ENCODE data around the gene RNASEH2A. TPM values are rescaled to one million over a fixed set of nuclear protein-coding genes. Genes with fewer than 3 reads are reported as not detected.
A peak's percentile ranks its signal among the peaks of the same experiment; 100 is the strongest.

Gene RNASEH2A
- total RNA-seq, 1 experiment from 2014 or later = 72.9 TPM

GRCh38 chr19:12788682-12789097, 17.7 kb upstream of the RNASEH2A start:
- Mint-ChIP-seq H3K27me3 (ENCODE audit: low read depth) (peaks cover 24% of the 10 kb centered on the region), H3K27ac (peak overlapping the region; percentile 63), H3K36me3 (no peaks in the 10 kb centered on the region), H3K9me3 (no peaks in the 10 kb centered on the region), H3K4me1 (peaks cover 23% of the 10 kb centered on the region), H3K4me3 (peak overlapping the region; percentile 78)
- POLR2A ChIA-PET = interaction anchor here (1.4 to 1.7 kb wide), 3 partner anchors 11 to 23 kb away, joined by 3 to 5 read pairs (median 4); no protein-coding TSS in a partner anchor
- DNase-seq (ENCODE audit: low spot score) (peak; percentile 53), ATAC-seq (no peak)
- CTCF ChIA-PET = interaction anchor here (0.6 to 3.4 kb wide), 9 partner anchors 11 to 97 kb away, joined by 3 to 29 read pairs (median 7); partner anchors contain the start of gene HOOK2
- no peak for TF ChIP-seq ZBTB21 (CRISPR knock-in tag; IDR thresholded peaks at IDR 0.05; ENCODE audit: borderline replicate concordance)
- TF ChIP-seq ZNF423 (CRISPR knock-in tag; IDR thresholded peaks at IDR 0.05) = peak; percentile 42; the same call in 1 of the 2 replicates

GRCh38 chr19:12789098-12789903, 17.1 kb upstream of the RNASEH2A start:
- DNase-seq (ENCODE audit: low spot score) (peak; percentile 37), ATAC-seq (peak; percentile 7)
- peaks cover 26% of the 10 kb centered on the region for H3K4me1 Mint-ChIP-seq
- H3K36me3 Mint-ChIP-seq = no peaks in the 10 kb centered on the region
- ChIA-PET POLR2A (interaction anchor here (1.4 to 1.7 kb wide), 3 partner anchors 11 to 23 kb away, joined by 3 to 5 read pairs (median 4); no protein-coding TSS in a partner anchor), CTCF (interaction anchor here (1.0 to 3.4 kb wide), 8 partner anchors 12 to 96 kb away, joined by 3 to 29 read pairs (median 8); partner anchors contain the start of gene HOOK2)
- H3K9me3 Mint-ChIP-seq = no peaks in the 10 kb centered on the region
- peak overlapping the region; percentile 84 for H3K4me3 Mint-ChIP-seq
- peak overlapping the region; percentile 63 for H3K27ac Mint-ChIP-seq
- TF ChIP-seq ZNF671 (CRISPR knock-in tag; IDR thresholded peaks at IDR 0.05) = no peak
- TF ChIP-seq USF2 (CRISPR knock-in tag; IDR thresholded peaks at IDR 0.05) = no peak
- no peak for TF ChIP-seq CREB1 (CRISPR knock-in tag; IDR thresholded peaks at IDR 0.05)
- TF ChIP-seq, protein P1, sequence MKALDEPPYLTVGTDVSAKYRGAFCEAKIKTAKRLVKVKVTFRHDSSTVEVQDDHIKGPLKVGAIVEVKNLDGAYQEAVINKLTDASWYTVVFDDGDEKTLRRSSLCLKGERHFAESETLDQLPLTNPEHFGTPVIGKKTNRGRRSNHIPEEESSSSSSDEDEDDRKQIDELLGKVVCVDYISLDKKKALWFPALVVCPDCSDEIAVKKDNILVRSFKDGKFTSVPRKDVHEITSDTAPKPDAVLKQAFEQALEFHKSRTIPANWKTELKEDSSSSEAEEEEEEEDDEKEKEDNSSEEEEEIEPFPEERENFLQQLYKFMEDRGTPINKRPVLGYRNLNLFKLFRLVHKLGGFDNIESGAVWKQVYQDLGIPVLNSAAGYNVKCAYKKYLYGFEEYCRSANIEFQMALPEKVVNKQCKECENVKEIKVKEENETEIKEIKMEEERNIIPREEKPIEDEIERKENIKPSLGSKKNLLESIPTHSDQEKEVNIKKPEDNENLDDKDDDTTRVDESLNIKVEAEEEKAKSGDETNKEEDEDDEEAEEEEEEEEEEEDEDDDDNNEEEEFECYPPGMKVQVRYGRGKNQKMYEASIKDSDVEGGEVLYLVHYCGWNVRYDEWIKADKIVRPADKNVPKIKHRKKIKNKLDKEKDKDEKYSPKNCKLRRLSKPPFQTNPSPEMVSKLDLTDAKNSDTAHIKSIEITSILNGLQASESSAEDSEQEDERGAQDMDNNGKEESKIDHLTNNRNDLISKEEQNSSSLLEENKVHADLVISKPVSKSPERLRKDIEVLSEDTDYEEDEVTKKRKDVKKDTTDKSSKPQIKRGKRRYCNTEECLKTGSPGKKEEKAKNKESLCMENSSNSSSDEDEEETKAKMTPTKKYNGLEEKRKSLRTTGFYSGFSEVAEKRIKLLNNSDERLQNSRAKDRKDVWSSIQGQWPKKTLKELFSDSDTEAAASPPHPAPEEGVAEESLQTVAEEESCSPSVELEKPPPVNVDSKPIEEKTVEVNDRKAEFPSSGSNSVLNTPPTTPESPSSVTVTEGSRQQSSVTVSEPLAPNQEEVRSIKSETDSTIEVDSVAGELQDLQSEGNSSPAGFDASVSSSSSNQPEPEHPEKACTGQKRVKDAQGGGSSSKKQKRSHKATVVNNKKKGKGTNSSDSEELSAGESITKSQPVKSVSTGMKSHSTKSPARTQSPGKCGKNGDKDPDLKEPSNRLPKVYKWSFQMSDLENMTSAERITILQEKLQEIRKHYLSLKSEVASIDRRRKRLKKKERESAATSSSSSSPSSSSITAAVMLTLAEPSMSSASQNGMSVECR (CRISPR knock-in tag; IDR thresholded peaks at IDR 0.05; ENCODE audit: borderline replicate concordance) = no peak
- no peak for TF ChIP-seq ESRRA (CRISPR knock-in tag; IDR thresholded peaks at IDR 0.05; ENCODE audit: borderline replicate concordance)
- TF ChIP-seq NR1H2 (CRISPR knock-in tag; IDR thresholded peaks at IDR 0.05) = no peak
- TF ChIP-seq GTF2I (CRISPR knock-in tag; conservative IDR thresholded peaks at IDR 0.05) = peak; percentile 82; the same call in 1 of the 2 replicates
- TF ChIP-seq ATF3 (CRISPR knock-in tag; conservative IDR thresholded peaks at IDR 0.05) = no peak
- no peak for TF ChIP-seq NR2C2 (CRISPR knock-in tag; IDR thresholded peaks at IDR 0.05)
- H3K27me3 Mint-ChIP-seq (ENCODE audit: low read depth) = peaks cover 27% of the 10 kb centered on the region

GRCh38 chr19:12789904-12790619, 16.3 kb upstream of the RNASEH2A start:
- DNase-seq (ENCODE audit: low spot score) (peak; percentile 98), ATAC-seq (peak; percentile 63)
- Mint-ChIP-seq H3K4me1 (peaks cover 29% of the 10 kb centered on the region), H3K27me3 (ENCODE audit: low read depth) (peaks cover 32% of the 10 kb centered on the region), H3K9me3 (no peaks in the 10 kb centered on the region), H3K4me3 (peak overlapping the region; percentile 84), H3K27ac (peak overlapping the region; percentile 79; the same call in 1 of the 2 replicates), H3K36me3 (no peaks in the 10 kb centered on the region)
- ChIA-PET POLR2A (interaction anchor here (1.4 to 1.7 kb wide), 3 partner anchors 12 to 24 kb away, joined by 3 to 5 read pairs (median 4); no protein-coding TSS in a partner anchor), CTCF (interaction anchor here (1.4 to 14.0 kb wide), 9 partner anchors 12 to 95 kb away, joined by 3 to 341 read pairs (median 8); partner anchors contain the start of gene HOOK2)
- TF ChIP-seq ZNF512 (CRISPR knock-in tag; IDR thresholded peaks at IDR 0.05; ENCODE audit: borderline replicate concordance) = no peak
- TF ChIP-seq HMGXB4 (CRISPR knock-in tag; IDR thresholded peaks at IDR 0.05) = no peak; the same call in 1 of the 2 replicates
- TF ChIP-seq SOX15 (CRISPR knock-in tag; IDR thresholded peaks at IDR 0.05) = no peak
- TF ChIP-seq OVOL2 (CRISPR knock-in tag; IDR thresholded peaks at IDR 0.05; ENCODE audit: borderline replicate concordance) = no peak
- TF ChIP-seq, protein P2, sequence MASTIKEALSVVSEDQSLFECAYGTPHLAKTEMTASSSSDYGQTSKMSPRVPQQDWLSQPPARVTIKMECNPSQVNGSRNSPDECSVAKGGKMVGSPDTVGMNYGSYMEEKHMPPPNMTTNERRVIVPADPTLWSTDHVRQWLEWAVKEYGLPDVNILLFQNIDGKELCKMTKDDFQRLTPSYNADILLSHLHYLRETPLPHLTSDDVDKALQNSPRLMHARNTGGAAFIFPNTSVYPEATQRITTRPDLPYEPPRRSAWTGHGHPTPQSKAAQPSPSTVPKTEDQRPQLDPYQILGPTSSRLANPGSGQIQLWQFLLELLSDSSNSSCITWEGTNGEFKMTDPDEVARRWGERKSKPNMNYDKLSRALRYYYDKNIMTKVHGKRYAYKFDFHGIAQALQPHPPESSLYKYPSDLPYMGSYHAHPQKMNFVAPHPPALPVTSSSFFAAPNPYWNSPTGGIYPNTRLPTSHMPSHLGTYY (CRISPR knock-in tag; IDR thresholded peaks at IDR 0.05) = no peak
